ENCODE results near the gene GALK2.
A peak's percentile ranks its signal among the peaks of the same experiment; 100 is the strongest.
"Not testable (repeated sequence)": the region's sequence is repeated elsewhere in the genome, so short reads cannot be mapped to it uniquely, and the experiment has no call there.

The GALK2 gene

DNA sequence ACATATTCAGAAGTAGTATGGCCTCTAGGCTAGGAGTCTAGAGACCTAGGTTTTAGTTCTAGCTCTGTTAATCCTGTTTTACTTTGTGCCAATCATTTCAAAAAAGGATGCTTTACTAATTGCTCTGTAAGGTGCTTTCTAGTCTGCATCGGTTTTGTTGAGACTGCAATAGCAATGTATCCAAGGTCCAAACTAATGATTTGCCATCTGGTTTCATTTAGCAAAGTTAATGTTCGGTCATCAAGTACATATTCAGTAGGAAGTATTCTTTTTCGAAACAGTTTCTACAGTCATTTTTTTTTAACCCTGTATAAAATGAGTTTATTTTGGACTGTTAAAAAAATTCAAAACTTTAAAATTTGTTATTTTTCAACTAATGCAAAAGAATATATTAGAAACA is 2.0 kb upstream of the GALK2 start:
- no peak for DNase-seq

DNA sequence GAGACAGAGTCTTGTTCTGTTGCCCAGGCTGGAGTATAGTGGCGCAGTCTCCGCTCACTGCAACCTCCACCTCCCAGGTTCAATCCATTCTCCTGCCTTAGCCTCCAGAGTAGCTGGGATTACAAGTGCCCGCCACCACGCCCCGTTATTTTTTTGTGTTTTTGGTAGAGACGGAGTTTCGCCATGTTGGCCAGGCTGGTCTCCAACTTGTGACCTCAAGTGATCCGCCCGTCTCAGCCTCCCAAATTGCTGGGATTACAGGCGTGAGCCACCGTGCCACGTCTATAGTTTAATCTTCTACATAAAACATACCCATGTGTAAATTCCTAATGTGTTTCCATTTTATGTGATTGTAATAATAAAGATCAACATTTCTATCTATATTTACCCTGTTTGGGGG is 1.7 kb downstream of the GALK2 start:
- no peak for DNase-seq

DNA sequence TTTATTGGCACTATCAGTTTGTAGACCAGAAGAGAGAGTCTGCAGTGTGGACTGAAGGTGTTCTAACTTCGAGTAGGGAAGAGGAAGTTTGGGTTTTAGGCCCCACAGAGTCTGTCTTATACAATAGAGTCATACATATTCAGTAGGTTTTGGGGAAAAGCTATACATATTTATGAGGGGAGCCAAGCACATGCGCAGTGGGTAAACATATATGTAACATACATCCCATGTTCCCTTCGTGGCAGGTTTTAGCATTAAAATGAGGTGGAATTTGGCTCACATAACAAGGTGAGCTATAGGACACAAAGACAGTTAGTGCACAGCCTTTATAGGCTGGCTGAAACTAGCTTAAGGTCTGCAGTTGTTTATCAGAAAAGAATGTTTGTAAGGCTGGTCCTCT is 4.9 kb downstream of the GALK2 start:
- no peak for DNase-seq

DNA sequence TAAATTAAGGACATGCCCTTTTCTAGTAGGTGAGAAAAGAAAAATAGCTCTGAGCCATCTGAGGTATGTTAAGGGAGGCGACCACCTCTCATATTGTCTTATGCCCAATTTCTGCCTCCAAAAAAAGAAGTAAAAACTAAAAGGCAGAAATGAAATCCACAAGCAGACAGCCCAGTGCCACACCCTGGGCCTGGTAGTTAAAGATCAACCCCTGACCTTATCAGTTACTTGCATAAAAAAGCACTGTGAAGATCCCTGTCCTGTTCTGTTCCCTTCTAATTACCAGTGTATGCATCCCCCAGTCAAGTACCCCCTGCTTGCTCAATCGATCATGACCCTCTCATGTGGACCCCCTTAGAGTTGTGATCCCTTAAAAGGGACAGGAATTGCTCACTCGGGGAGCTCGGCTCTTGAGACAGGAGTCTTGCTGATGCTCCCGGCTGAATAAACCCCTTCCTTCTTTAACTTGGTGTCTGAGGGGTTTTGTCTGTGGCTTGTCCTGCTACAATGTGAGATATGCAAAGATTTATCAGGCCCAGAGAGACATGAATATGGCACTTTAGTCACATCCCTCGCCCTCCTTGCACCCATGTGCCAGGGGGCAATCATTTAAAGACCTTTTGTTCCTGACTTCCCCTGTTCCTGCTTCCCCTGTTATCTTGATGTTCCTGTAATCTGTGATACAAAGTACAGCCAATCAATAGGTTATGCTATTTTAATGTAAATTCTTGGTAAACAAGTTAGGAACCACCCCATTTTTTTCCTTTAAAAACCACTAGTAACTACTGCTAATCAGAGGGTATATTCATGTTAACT is 5.7 kb downstream of the GALK2 start:
- not testable (repeated sequence) for DNase-seq

DNA sequence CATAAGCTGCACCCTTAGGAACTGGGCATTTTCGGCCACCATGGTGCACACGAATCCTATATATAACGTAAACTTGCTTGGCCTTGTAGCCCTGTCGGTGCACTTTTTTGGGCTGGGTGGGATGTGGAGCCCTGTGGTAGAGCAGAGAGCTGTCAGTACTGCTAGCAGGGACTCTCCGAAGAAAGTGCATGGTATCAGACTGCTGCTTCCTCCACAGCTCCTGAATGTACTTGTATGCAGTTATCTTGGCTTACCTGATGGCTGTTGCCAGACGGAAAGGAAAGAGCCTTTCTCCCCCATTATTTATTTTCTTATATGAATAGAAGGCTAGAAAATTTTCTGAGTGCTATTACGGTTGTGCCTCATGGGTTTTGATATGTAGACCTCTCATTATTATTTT is 8.4 kb downstream of the GALK2 start:
- DNase-seq: no peak

DNA sequence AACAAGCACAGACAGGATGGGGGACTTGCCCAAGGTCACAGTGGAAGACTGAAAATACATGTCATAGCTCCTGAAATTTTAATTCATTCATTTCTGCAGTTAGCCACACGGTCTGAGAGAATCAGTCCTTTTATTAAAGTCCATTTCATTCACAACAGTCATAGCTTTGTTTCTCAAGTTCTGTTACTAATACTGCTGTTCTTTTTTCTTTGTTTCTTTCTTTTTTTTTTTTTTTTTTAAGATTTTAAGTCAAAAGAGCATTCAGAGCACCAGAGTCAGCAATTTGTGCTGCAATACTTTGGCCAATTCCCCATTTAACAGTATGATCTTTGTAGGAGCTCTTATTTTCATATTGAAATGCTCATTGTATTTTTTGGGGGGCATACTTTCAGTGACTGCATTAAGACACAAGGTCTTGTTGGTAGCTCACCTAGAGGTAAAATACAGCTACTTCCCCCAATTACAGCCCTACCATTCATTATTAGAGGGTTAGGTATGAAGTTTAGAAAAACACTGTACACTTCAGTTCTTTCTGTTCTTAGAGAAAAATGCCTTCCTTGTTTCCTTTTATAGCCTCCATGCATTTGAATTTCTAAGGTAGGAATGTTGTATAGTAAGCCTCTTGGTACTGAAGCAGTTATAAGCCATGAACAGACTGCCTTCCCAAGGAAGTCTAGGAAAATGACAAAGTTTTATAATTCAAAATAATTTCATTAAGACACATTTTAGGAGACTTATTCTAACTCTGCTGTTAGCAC is 9.6 kb downstream of the GALK2 start:
- no peak for DNase-seq

DNA sequence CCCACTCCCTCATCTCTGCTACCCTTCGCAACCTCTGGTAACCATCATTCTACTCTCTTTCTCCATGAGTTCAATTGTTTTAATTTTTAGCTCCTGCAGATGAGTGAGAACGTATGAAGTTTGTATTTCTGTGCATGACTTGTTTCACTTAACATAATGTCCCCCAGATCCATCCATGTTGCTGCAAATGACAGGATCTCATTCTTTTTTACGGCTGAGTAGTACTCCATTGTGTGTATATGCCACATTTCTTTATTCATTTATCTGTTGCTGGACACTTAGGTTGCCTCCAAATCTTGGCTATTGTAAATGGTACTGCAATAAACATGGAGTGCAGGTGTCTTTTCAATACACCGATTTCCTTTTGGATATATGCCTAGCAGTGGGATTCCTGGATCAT is 12.1 kb downstream of the GALK2 start:
- no peak for DNase-seq

DNA sequence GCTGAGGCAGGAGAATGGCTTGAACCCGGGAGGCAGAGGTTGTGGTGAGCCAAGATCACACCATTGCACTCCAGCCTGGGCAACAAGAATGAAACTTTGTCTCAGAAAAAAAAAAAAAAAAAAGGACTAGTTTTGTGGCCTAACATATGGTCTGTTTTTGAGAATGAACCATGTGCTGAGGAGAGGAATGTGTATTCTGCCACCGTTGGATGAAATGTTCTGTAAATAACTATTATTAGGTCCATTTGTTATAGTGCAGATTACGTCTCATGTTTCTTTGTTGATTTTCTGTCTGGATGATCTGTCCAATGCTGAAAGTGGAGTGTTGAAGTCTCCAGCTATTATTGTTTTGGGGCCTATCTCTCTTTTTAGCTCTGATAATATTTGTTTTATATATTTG is 13.7 kb downstream of the GALK2 start:
- DNase-seq: not testable (repeated sequence)

DNA sequence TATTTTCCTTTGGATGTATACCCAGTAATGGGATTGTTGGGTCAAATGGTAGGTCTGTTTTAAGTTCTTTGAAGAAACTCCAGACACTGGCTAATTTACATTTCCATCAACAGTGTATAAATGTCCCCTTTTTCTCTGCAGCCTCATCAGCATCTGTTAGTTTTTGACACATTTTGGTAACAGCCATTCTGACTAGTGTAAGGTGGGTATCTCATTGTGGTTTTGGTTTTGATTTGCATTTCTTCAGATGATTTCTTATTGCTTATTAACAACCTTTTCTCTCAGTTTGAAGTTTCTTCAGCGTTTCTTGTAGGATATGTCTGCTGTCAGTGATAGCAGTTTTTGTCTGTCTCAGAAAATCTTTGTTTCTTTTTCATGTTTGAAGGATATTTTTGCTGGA is 15.4 kb downstream of the GALK2 start:
- DNase-seq: no peak

DNA sequence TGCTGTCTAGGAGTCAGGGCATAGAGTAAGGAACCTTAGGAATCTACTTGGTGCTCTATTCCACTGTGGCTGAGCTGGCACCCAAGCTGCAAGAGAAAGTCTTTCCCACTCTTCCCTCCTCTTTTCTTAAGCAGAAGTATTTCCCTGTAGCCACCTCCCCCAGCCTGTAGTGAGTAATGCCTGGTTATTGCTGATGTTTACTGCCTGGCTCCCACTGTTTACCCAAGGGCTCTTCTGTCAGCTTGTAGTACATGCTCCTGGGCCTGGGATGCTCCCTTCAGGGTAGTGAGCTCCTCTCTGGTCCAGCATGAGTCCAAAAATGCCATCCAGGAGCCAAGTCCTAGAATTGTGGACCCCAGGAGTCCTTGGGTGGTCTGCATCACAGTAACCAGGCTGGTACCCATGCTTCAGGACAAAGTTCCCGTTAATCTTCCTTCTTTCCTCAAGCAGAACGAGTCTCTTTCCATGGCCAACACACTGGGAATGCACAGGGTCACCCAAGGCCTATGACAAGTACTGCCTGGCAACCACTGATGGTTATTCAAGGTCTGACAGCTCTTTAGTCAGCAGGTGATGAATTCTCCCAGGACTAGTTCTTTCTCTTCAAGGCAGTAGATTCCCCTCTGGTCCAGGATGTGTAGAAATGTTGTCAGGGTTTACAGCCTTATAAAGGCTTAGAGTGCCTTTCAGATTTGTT is 17.6 kb downstream of the GALK2 start:
- no peak for DNase-seq

DNA sequence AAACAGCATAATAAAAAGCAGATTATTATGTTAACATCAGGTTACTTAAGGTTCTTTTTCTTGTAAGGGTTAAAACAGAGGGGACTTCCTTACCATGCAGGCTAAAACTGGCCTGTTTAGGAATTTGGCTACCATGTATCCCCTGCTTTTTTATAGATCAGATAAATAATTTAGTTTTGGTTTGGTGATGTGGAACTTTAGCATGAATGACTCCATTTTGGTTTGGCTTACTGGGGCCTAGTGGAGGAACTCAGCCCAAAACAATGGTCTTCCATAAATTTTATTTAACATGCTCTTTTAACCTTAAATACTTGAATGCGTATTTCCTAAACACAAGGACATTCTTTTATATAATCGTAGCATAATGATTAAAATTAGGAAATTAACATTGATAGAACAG is 18.9 kb downstream of the GALK2 start:
- DNase-seq: no peak

DNA sequence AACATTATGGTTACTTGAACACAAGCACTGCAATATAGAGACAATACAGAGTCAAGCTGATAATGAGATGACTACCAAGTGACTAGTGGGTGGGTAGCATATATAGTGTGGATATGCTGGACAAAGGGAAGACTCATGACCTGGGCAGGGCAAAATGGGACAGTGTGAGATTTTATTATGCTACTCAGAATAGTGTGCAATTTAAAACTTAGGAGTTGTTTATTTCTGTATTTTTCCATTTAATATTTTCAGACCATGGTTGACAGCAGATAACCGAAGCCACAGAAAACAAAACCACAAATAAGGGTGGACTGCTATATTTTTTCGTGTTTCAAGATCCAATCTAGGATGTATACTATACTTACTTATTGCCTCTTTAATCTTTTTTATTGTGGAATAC is 19.6 kb downstream of the GALK2 start:
- no peak for DNase-seq

DNA sequence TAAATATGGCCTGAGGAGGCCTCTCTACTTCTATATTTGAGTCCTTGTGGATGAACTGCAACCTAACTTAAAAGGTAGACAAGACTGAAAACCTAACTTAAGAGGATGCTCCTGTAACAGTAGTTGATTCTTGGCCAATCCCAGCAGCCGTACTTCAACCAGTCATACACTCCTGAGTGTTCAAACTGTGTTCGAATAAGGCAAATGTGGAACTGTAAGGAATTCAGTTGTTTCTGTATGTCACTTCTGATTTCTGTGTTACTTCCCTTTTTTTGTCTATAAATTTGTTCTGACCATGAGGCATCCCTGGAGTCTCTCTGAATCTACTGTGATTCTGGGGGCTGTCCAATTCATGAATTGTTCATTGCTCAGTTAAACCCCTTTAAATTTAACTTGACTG is 20.5 kb downstream of the GALK2 start:
- DNase-seq: no peak

DNA sequence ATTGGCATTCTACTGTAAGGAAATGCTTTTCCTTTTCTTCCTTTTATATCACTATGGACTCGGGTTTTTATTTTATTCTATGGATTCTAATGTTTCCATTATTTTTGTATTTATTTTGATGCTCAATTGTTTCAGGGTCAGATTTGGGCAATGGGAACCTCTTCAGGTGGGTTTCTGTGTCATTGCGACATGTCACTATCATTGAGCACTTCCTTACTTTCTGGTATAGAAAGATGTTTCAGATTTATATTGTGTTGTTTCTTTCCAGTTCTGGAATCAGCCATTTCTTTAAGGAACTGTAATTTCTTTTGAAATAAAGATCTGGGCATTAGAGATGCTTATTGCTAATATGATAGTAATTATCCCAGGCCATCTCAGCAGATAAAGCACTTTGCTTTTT is 21.8 kb downstream of the GALK2 start:
- DNase-seq: no peak

DNA sequence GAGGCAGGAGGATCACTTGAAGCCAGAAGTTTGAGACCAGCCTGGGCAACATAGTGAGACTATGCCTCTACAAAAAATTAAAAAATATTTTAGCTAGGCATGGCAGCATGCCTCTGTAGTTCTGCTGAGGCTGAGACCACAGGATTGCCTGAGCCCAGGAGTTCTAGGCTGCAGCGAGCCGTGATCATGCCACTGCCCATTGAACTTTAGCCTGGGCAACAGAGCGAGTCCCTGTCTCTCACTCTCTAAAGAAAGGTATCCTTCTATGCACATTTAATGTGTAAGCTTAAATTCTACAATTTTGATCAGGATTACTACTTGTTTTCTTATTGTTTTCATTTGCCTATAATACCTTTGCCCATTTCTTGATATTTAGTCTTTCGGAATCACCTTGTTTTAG is 26.8 kb downstream of the GALK2 start:
- no peak for DNase-seq

DNA sequence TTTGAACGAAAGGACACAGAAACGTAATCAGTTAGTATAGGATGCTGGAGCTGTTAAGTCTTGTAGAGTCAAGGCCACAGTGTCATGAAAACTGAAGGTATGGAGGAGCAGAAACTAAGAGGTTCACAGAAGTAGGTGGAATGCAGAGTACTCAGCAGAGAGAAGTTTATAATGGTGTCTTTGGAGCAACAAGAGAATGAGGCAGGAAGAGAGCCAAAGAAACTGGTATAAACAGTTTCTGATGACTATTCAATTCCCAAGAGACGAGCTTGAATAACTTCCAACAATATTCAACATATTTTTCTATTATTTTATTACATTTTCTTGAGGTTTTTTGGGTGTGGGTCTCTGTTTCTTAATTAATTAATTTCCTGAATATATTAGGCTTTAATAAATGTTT is 29.6 kb downstream of the GALK2 start:
- no peak for DNase-seq

DNA sequence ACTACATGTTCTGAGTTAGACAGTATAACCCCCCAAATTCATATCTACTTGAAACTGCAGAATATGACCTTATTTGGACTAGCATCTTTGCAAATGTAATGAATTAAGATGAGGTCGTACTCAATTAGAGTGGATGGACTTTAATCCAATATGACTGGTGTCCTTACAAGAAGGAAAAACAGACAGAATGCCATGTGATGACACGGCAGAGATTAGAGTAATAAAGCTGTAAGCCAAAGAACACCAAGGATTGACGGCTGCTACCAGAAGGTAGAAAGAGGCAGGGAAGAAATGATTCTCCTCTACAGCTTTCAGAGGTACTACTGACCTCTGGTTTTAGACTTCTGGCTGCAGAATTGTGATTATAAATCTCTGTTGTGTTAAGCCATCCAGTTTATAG is 30.3 kb downstream of the GALK2 start:
- DNase-seq: no peak

DNA sequence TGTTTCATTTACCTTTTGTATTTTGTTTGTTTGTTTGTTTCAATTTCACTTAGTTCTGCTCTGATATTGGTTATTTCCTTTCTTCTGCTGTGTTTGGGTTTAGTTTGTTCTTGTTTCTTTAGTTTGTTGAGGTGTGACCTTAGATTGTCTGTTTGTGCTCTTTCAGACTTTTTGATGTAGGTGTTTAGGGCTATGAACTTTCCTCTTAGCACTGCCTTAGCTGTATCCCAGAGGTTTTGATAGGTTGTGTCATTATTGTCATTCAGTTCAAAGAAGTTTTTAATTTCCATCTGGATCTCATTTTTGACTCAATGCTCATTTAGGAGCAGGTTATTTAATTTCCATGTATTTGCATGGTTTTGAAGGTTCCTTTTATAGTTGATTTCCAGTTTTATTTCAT is 38.1 kb downstream of the GALK2 start:
- DNase-seq: not testable (repeated sequence)

DNA sequence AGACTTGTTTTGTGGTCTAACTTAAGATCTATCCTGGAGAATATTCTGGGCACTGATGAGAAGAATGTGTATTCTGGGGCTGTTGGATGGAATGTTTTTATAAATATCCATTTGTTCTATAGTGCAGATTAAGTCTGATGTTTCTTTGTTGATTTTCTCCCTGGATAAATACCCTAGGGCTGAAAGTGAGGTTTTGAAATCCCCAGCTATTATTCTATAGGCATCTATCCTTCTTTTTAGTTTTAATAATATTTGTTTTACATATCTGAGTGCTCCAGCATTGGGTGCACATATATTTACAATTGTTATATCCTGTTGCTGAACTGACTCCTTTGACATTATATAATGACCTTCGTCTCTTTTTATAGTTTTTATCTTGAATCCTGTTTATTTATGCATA is 42.9 kb downstream of the GALK2 start:
- no peak for DNase-seq

DNA sequence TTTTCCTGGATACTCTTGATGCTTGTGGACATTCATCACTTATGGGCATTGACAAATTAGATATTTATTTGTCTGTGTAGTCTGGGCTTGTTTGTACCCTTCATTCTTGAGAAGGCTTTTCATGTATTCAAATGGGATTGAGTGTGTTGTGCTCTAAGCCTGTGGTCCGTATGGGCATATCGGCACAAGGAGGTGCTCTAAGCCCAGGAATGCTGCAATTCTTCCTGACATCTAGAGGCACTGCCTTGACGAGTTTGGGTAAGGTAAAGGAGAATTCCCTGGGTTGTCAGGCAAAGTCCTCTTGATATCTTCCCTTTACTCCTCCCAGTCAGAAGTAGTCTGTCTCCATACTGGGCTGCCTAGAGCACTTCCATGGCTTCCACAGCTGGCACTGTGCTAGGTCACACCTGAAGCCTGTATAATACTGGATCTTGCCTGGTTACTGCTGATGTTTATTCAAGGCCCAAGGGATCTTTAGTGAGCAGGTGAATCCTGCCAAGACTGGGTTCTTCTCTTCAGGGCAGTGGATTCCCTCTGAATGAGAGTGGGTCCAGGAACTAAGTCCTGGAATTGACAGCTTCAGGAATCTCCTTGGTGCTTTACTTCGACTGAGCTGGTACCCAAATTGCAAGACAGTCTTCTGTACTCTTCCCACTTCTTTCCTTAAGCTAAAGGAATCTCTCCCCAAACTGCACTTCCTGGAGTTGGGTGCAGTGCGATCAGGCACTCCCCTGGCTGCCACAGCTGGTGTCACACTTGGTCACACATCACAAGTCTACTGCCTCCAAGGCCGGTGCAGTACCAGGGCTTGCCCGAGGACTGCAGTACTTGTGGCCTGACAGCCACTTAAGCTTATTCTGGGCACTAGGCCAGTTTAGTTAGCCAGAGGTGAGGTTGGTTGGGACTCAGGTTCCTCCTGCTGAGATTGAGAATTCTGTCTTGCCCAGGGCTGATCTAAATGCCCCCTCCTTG is 46.0 kb downstream of the GALK2 start:
- peak; percentile 50 for DNase-seq

DNA sequence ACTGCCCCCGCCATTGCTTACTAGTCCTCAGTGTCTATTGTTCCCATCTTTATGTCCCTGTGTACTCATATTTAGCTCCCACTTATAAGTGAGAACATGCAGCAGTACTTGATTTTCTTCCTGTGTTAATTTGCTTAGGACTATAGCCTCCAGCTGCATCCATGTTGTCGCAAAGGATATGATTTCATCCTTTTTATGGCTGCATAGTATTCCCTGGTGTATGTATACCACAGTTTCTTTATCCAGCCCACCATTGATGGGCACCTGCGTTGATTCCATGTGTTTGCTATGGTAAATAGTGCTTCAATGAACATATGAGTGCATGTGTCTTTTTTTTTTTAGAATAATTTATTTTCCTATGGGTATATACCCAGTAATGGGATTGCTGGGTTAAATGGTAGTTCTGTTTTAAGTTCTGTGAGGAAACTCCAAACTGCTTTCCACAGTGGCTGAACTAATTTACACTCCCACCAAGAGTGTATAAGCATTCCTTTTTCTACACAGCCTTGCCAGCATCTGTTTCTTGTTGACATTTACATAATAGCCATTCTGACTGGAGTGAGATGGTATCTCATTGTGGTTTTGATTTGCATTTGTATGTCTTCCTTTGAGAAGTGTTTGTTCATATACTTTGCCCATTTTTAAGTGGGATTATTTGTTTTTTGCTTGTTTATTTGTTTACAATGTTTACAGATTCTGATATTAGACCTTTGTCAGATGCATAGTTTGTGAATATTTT is 53.7 kb downstream of the GALK2 start:
- DNase-seq: no peak
